ENCODE data around the gene AGAP1. TPM values are rescaled to one million over a fixed set of nuclear protein-coding genes. Genes with fewer than 3 reads are reported as not detected.

AGAP1 gene
- total and polyA plus RNA-seq, 4 donors = 2.0 to 8.5 (median 5.4) TPM

- Histone ChIP-seq H3K9me3 (ENCODE audit: control insufficient read depth in 4 of 4, low read length in 3 of 4) (no peaks in the 10 kb centered on the region), H3K4me1 (ENCODE audit: control insufficient read depth in 4 of 4, insufficient read depth in 4 of 4, low read length in 3 of 4) (peaks cover 0 to 3% (median 1%) of the 10 kb centered on the region in 4 donors), H3K36me3 (ENCODE audit: control insufficient read depth in 4 of 4, insufficient read depth in 3 of 4, low read depth in 1 of 4, low read length in 3 of 4) (no peaks in the 10 kb centered on the region), H3K27me3 (ENCODE audit: control insufficient read depth in 4 of 4, insufficient read depth in 4 of 4, low read length in 3 of 4) (no peaks in the 10 kb centered on the region), H3K27ac (ENCODE audit: low read depth in 1 of 2, low read length in 2 of 2) (no peak overlapping the region), H3K9ac (ENCODE audit: low read depth in 1 of 2, low read length in 2 of 2) (no peak overlapping the region), H3K4me3 (ENCODE audit: low read depth in 1 of 3, low read length in 3 of 3) (no peak overlapping the region)
- no peak for DNase-seq (ENCODE audit: low spot score)
- TF ChIP-seq RXRA (IDR thresholded peaks at IDR 0.05) (no peak), JUND (IDR thresholded peaks at IDR 0.05) (no peak), NR2F2 (IDR thresholded peaks at IDR 0.05) (no peak), TAF1 (conservative IDR thresholded peaks at IDR 0.05) (no peak), MAX (IDR thresholded peaks at IDR 0.05) (no peak), SP1 (IDR thresholded peaks at IDR 0.05) (no peak), FOXA1 (IDR thresholded peaks at IDR 0.05) (no peak), HNF4G (IDR thresholded peaks at IDR 0.05) (no peak), HNF4A (conservative IDR thresholded peaks at IDR 0.05) (no peak), YY1 (IDR thresholded peaks at IDR 0.05) (no peak), EGR1 (IDR thresholded peaks at IDR 0.05; ENCODE audit: low read depth in 2 of 2) (no peak), GABPA (IDR thresholded peaks at IDR 0.05 in 1 of 2, conservative IDR thresholded peaks at IDR 0.05 in 1 of 2) (no peak), ZBTB33 (IDR thresholded peaks at IDR 0.05) (no peak), ATF3 (IDR thresholded peaks at IDR 0.05) (no peak), REST (IDR thresholded peaks at IDR 0.05) (no peak), RAD21 (IDR thresholded peaks at IDR 0.05) (no peak)
- TF ChIP-seq, protein P1, sequence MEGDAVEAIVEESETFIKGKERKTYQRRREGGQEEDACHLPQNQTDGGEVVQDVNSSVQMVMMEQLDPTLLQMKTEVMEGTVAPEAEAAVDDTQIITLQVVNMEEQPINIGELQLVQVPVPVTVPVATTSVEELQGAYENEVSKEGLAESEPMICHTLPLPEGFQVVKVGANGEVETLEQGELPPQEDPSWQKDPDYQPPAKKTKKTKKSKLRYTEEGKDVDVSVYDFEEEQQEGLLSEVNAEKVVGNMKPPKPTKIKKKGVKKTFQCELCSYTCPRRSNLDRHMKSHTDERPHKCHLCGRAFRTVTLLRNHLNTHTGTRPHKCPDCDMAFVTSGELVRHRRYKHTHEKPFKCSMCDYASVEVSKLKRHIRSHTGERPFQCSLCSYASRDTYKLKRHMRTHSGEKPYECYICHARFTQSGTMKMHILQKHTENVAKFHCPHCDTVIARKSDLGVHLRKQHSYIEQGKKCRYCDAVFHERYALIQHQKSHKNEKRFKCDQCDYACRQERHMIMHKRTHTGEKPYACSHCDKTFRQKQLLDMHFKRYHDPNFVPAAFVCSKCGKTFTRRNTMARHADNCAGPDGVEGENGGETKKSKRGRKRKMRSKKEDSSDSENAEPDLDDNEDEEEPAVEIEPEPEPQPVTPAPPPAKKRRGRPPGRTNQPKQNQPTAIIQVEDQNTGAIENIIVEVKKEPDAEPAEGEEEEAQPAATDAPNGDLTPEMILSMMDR (IDR thresholded peaks at IDR 0.05; ENCODE audit: low read depth, low read length, missing input control) = no peak
- 90% methylated on average over 7 of the region's 7 CpGs for WGBS
These were observed 88.9 kb downstream of the AGAP1 start for GRCh38 chr2:235582729-235583128.

Data from liver (tissue), 9 donors.